ENCODE results near the gene ADCYAP1R1.

Gene ADCYAP1R1

DNA sequence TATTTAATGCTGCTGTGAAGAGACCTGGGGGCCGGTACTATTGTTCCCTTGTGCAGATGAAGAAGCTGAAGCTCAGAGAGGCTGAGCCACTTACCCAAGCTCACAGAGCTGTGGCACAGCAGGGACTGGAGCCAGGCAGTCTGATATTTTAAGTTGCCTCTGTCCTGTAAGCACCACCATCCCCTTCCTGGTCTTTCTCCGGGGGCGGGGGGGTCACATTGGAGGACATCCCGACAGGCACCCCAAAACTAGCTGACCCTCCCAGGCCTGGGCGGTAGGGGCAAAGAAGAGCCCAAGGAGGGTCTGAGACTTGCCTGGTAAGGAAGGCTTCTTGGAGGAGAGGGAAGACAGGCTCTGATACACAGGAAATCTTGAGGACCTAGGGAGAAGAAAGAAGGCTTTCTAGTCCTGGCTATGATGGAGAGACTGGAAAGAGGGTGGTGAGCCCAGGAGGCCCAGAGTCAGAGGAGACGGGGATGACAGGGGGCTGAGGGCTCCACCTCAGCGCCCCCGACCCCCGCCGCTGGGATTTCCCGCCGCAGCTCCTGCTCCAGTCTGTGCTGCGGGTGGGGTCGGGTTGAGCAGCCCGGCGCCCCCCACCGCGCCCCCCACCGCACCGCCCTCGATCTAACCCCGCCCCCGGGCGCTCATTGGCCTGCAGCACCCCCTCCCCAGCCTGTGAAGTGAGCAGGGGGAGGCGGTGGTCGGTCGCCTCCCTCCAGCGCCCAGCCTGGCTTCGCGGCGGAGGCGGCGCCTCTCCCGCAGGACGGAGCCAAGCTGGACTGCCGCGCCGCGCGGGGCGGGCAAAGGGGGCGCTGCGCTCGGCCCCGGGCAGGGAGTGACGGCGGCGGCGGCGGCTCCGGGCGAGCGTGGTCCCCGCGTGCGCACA is at the start of gene ADCYAP1R1:
Gene ADCYAP1R1, plus strand, starts transcription at position 711 of the 889 bp plus-strand sequence. CDS start 10,957 bp downstream, outside the sequence.
- peak; percentile 47 for DNase-seq

- DNase-seq = no peak
These were observed 49.0 kb upstream of the ADCYAP1R1 start for GRCh38 chr7:31003097-31003496.

- DNase-seq = no peak
These were observed 48.4 kb upstream of the ADCYAP1R1 start for GRCh38 chr7:31003721-31004120.

DNA sequence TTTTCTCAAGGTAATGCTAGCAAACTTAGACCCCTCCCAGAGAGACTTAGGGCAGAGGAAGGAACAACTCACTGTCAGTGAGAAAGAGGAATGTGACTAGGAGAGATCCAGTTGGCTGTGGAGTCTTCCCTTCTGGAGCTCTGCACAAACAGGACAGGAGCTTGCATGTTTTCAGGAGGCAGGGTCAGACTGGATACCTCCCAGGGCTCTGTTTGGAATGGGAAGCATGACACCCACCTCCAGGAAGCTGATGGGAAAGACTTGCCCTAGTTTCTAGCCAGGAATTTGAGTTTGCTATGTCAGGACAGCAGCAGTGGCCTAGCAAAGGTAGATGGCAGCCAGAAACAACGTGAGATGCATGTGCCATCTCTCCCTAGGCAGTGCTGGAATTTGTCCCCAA is 47.7 kb upstream of the ADCYAP1R1 start:
- no peak for DNase-seq

DNA sequence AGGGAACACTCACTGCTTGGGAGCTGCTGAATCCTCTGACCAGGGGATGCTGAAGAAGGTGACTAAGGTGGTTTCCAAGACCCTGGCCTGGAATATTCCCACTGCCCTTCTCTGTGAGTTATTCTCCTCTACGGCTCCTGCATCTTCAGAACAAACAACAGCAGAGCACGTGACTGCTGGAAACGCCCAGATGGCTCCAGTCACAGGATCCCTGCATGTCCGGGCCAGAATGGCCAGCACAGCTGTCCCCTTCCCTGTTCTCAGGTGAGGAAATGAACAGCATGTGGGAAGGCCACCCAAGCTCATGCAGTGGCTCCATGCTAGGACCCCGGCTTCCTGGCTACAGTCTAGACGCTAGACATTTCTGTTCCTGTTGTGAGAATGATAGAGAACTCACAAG is 45.3 kb upstream of the ADCYAP1R1 start:
- DNase-seq = no peak

DNA sequence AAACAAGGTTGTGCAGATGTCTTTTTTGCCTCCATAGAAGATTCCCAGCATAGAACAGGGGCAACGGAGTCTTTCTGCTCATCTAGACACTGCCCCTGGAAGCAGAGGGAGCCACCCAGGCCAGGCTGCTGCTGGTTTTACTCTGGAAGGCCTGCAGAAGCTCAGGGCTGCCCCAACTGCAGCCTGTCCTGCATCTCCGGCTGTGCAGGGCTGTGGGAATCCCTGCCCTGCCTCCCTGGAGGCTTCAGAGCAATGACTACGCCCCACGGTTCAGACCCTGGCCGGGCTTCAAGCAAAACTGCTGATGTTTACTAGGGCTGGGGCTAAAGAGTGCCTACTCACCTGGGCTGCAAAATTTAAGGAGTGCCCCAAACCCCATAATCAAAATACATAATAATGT is 44.5 kb upstream of the ADCYAP1R1 start:
- DNase-seq = no peak

- DNase-seq = peak; percentile 91
These were observed 37.3 kb upstream of the ADCYAP1R1 start for GRCh38 chr7:31014826-31015225.

DNA sequence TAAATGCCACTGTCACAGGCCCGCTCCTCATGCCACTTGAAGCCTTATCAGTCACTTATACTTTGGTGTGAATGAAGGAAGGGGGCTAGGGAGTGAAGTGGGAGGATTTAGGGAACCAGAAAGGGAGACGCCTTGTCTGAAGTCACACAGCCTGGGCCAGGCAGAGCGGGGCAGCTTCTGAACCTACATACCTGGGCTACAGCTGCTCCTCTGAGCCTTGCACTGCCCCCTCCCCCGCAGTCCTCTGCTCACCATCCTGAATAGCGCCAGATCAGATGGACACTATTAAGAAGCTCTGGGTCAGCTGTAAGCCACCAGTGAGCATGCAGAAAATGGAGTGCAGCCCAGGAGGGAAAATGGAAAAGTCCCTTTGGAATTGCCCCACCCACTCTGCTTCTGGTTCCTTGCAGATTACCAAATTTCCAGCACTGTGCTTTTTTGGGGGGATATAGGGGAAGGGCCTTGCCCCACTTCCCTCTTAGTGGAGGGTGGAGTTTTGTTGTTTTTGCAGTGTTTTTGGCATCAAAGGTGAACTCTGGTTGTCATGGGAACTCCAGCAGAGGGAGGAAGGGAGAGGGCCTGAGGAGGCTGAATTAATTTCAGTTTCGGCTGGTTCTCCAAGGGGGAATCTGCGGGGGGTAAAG is 35.0 kb upstream of the ADCYAP1R1 start:
- DNase-seq = no peak

- DNase-seq = no peak
These were observed 34.4 kb upstream of the ADCYAP1R1 start for GRCh38 chr7:31017721-31018120.

DNA sequence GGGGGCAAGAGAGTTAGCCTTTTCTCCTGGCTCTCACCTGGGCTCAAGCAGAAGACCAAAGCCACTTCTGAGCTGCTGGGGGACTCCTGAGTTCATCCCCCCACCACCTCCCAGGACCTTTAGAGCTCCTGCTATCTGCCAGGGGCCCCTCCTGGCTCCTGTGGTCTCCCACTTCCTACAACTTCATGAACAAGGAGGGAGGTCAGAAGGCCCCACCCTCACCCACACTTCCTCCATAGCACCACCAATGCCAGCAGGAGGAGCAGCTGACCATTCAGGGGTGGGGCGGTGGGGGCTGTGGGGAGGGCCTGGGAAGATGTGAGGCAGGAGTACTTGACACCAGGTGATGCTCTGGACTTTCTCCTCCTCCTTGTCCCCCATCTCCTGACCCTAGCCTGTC is 32.6 kb upstream of the ADCYAP1R1 start:
- DNase-seq = no peak

- DNase-seq = no peak
These were observed 31.9 kb upstream of the ADCYAP1R1 start for GRCh38 chr7:31020161-31020560.

- DNase-seq = no peak
These were observed 31.5 kb upstream of the ADCYAP1R1 start for GRCh38 chr7:31020652-31021051.

DNA sequence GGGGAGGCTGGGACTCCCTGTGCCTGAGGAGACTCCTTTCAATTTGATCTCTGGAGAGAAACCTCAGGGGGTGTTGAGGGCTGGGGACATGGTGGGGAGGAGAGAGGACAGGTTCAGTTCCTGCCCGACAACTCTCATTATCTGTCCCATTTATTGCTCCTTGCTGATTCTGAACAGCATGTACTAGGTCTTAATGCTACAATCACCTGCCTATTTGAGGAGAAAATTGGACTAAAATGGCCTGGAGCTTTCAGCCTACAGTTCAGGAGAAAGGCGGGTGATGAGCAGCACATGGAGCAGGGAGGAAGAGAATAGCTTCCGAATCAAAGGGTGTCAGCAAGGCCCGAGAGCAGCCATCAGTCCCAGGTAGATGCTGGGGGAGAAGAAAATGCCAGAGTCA is 30.0 kb upstream of the ADCYAP1R1 start:
- no peak for DNase-seq

DNA sequence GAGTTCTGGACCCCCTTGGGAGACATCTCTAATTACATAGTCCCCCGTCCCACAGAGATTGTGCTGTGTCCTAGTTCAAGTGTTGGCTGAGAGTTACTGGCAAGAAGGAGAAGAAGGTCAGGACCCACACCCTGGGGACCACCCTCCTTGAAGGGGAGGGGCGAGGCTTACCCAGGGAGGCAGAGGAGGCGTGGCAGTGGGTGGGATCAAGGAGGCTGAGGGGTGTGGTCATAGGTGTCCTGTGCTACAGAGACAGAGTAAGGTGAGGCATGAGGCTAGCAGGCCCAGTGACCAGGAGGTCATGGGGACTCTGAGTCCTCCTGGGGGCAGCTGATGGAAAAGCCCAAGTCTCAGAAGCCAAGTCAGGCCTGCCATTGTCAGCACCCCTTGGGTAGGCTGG is 29.4 kb upstream of the ADCYAP1R1 start:
- DNase-seq = no peak

GRCh38 chr7:31023877-31024276 is 28.2 kb upstream of the ADCYAP1R1 start:
- no peak for DNase-seq

DNA sequence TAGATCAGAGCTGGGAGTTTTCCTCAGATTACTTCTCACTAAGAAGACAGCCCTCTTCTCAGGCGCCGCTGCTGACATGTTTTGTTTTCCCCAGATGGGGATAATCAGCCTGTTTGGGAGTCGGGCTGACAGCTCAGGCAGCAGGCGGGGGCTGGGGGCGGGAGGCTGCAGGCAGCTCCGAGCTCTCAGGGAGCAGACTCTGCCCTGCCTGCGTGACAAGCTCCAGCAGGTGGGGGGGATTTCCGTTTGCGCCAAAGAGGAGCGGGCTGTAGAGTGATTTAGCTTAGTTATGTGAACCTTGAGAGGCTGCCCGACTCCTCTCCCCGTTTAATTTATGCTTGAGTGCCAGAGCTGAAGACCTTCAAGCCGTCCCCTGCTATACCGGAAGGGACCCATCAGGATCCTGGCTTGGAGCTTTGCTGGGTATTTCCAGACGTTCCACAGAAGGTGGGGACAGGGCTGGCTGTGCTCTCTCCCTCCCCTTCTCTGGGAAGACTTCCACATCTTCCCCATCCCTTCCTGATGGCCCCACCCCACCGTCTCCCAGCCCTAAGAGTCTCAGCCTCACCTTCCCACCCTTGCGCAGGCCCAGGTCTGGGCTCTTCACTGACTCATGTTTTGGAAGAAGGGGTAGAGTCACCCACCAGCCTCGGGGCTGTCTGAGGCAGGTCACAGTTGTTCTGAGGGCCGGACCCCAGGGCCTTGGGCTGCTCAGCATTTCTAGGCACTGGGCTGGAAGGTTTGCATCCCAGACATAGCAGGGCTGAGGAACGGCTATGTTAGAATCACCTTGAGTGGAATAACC is 24.7 kb upstream of the ADCYAP1R1 start:
- peak; percentile 79 for DNase-seq

DNA sequence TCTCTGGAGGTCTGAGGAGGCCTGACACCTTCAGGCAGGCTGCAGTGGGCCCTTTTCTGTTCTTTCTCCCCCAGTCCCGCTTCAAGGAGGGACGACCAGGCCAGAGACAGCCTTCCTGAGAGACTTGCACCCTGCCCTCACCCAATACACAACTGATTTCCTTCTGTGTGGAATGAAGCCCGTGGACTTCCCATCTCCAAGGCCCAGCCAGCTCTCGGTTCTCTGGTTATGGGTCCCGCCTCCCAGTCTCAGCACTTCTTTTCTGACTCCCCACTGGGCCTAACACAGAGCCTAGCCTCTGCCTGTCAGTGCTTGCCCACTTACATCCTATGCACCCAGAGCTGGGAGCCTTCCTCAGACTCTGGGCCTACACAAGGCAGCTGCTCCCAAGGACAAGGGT is 24.1 kb upstream of the ADCYAP1R1 start:
- peak; percentile 25 for DNase-seq

- DNase-seq = peak; percentile 87
These were observed 23.6 kb upstream of the ADCYAP1R1 start for GRCh38 chr7:31028417-31028992.

DNA sequence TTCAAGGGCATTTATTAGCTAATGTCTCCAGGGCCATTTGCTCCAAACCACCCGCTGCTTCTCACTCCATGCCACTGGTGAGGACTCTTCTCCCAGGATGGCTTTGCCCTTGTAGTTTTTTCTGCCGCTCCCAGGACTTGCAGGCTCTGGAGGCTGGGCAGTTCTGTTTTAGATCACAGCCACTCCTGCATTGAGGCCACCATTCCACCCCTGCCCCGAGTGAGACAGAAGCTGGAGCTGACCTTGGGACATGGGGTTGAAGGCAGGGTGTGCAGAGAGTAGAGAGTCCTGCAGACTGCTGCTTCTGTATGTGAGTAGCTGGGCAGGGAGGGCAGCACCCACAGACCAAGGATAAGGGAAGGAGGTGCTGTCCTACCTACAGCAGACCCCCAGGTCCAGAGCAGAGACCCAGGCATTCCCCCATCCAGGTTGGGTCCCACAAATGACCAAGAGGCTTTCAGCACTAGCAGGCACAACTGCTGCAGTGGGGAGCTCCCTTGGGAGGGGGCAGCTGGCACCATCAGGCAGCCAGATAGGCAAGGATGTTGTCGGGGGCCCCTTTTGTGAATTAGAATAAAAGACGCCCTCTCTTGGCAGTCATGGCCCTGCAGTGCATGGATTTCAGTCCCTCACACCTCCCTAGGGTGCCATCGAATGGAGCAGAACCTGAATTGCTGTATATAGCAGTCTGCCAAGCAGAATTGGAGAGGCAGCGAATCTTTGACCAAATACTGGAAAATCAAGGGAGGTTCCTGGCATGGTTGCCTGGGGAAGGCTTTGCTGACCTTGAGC is 22.7 kb upstream of the ADCYAP1R1 start:
- peak; percentile 83 for DNase-seq

DNA sequence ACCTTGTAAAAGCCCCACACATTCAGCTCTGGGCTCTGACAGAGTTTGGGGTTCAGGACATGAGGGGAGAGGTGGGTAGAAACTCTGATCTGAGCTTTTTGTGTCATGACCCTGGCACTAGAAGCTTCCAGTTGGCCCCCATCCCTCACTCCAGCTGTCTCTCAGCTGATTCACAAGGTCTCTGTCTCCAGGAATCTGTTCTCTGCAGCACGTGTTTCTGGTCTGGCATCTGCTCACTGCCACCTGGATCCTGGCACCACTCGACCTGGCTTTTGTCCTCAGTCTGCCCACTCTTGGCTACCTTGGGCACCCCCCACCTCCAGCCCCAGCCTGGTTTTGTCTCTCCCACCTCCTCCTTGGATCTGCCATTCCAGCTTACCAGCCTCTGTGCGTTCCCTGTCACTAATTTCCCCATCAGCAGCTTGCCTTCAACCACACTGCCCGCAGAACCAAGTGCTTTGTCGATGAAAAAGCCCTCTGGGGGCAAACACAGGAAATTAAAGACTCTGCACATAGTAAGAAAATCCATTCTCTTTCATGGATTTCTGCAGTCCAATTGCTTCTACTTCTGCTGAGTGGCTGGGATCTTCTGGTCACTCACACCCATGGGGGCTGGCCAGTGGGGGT is 18.3 kb upstream of the ADCYAP1R1 start:
- no peak for DNase-seq

GRCh38 chr7:31036924-31037323 is 15.2 kb upstream of the ADCYAP1R1 start:
- no peak for DNase-seq

GRCh38 chr7:31043051-31043471 is 9.0 kb upstream of the ADCYAP1R1 start:
- peak; percentile 74 for DNase-seq

Measured in NCI-H1694 (cell line).